ENCODE measurements around the gene SAMD5. TPM values are rescaled to one million over a fixed set of nuclear protein-coding genes. Genes with fewer than 3 reads are reported as not detected.

SAMD5 gene
- total RNA-seq (2021; ENCODE audit: unreplicated experiment) (4.0 TPM), Bru-seq, nascent RNA (percentile 56 among the genes with signal in this experiment), BruChase-seq, experiment 1, labeled RNA remaining after a 6-hour chase (percentile 71 among the genes with signal in this experiment), BruChase-seq, experiment 2, labeled RNA remaining after a 2-hour chase (percentile 84 among the genes with signal in this experiment)
- polyA plus RNA-seq (2012): 0.45 and 0.78 TPM in 2 replicates
- long read RNA-seq, full-length matches to known transcripts: 3 of 5 reads
- long read RNA-seq, partial matches to known transcripts: 0 of 5 reads
- long read RNA-seq, other reads (novel, unspliced or antisense): 2 of 5 reads

- BruUV-seq (replicated peaks): no TSS peak
- intact Hi-C loops (cut with micrococcal nuclease): loop anchor here (5.0 kb wide), 1 partner anchor 954 kb away; no protein-coding TSS in a partner anchor
- RAD21 ChIA-PET (ENCODE audit: low non-redundant PET in 1 of 2, low total read pairs in 2 of 2, uncharacterized antibody in 2 of 2, unreplicated experiment in 2 of 2): no interaction called here
- DNase-seq (ENCODE audit: low read depth, low spot score) (peak; percentile 32), ATAC-seq (peak; percentile 82)
- Histone ChIP-seq H3K36me3 (ENCODE audit: control insufficient read depth in 1 of 2, insufficient read depth in 2 of 2, low read length in 2 of 2) (no peaks in the 10 kb centered on the region), H3K27me3 (ENCODE audit: insufficient read depth, low read length) (no peaks in the 10 kb centered on the region), H3K4me2 (ENCODE audit: low read length) (peak within 1 kb of the TSS; percentile 99), H3K9me3 (ENCODE audit: control insufficient read depth in 1 of 2, insufficient read depth in 1 of 2, low read depth in 1 of 2, low read length in 2 of 2) (no peaks in the 10 kb centered on the region), H3K9ac (ENCODE audit: low read length) (peak within 1 kb of the TSS; percentile 57), H4K20me1 (ENCODE audit: insufficient read depth) (no peaks in the 10 kb centered on the region), H3K9me2 (ENCODE audit: insufficient read depth) (no peaks in the 10 kb centered on the region), H3K4me1 (ENCODE audit: control insufficient read depth in 1 of 2, insufficient read depth in 2 of 2, low read length in 2 of 2) (peaks cover 5 to 29% of the 10 kb centered on the region in 2 experiments), H3K4me3 (replicated peaks in 1 of 2; ENCODE audit: low read depth in 1 of 2, low read length in 2 of 2) (peak within 1 kb of the TSS; percentile 82 to 90), H2AFZ (ENCODE audit: low read depth, low read length, poor library complexity, severe bottlenecking) (peak within 1 kb of the TSS; percentile 85), H3K27ac (ENCODE audit: low read depth, low read length) (peak within 1 kb of the TSS; percentile 70), H3K79me2 (ENCODE audit: insufficient read depth, low read length) (peaks cover 13% of the 10 kb centered on the region; the same call in 1 of the 2 replicates)
- TF ChIP-seq REST (IDR thresholded peaks at IDR 0.05; ENCODE audit: low read depth) (no peak), EGR1 (IDR thresholded peaks at IDR 0.05; ENCODE audit: low read depth) (no peak), JUND (IDR thresholded peaks at IDR 0.05) (no peak), SP1 (IDR thresholded peaks at IDR 0.05; ENCODE audit: low read depth) (peak; percentile 25; the same call in 1 of the 2 replicates), TCF7L2 (IDR thresholded peaks at IDR 0.05; ENCODE audit: borderline replicate concordance, extremely low read depth, insufficient read depth, insufficient read length) (peak; percentile 30), POLR2AphosphoS5 (IDR thresholded peaks at IDR 0.05; ENCODE audit: low read depth, low read length) (peak; percentile 77), POLR2A (IDR thresholded peaks at IDR 0.05; ENCODE audit: borderline replicate concordance, extremely low read depth, insufficient read depth, insufficient read length) (peak; percentile 64), CBX3 (IDR thresholded peaks at IDR 0.05; ENCODE audit: low read depth) (no peak), MAX (IDR thresholded peaks at IDR 0.05) (peak; percentile 43; the same call in 1 of the 2 replicates), CEBPB (IDR thresholded peaks at IDR 0.05; ENCODE audit: low read depth) (no peak), CTCF (IDR thresholded peaks at IDR 0.05 in 2 of 3, conservative IDR thresholded peaks at IDR 0.05 in 1 of 3; ENCODE audit: borderline replicate concordance in 1 of 3, insufficient read depth in 1 of 3, low read depth in 2 of 3, low read length in 2 of 3) (no peak)
- POLR2A ChIA-PET: no interaction called here
- CTCF ChIA-PET: interaction anchor here (0.9 to 3.2 kb wide), 7 partner anchors 125 to 958 kb away, joined by 3 to 20 read pairs (median 8); no protein-coding TSS in a partner anchor
These were observed at the start of gene SAMD5 for GRCh38 chr6:147508042-147508865. SAMD5 (plus strand) TSS chr6:147508690; CDS start chr6:147508929, 239 bp downstream.
